Prostate gland (tissue), 2 donors: ENCODE measurements around the gene ATAD2B. TPM values are rescaled to one million over a fixed set of nuclear protein-coding genes. Genes with fewer than 3 reads are reported as not detected.

Experiments used
- DNase-seq: peaks from one replicate; pipeline ENCODE4 v3.0.0-alpha.2; 2019; ENCODE audit warnings: low spot score
- H3K27ac ChIP-seq, 2 donors: fragments of 200-600 bp; sonication (generic); 2 replicates each; pipeline ENCODE4 v1.5.1; 2017 to 2019
- H3K27me3 ChIP-seq: fragments of 200-600 bp; sonication (generic); replicated peaks from 2 replicates; pipeline ENCODE4 v1.5.1; 2019; ENCODE audit not compliant: insufficient read depth
- H3K36me3 ChIP-seq, 2 donors: fragments of 200-600 bp; sonication (generic); 1 replicate in 1 of 2; 2 replicates in 1 of 2; pipeline versions ENCODE4 v1.5.1 to v1.8.1; 2017 to 2019
- H3K4me1 ChIP-seq: fragments of 200-600 bp; sonication (generic); replicated peaks from 2 replicates; pipeline ENCODE4 v1.5.1; 2019
- H3K4me3 ChIP-seq, 2 donors: fragments of 200-600 bp; sonication (generic); 2 replicates each; pipeline ENCODE4 v1.5.1; 2017 to 2019
- H3K9me3 ChIP-seq: fragments of 200-600 bp; sonication (generic); 2 replicates; pipeline ENCODE4 v1.5.1; 2017
- POLR2A ChIP-seq: fragments of 450-650 bp; IDR thresholded peaks from one replicate; pipeline ENCODE4 v1.6.1; 2016; ENCODE audit warnings: antibody characterized with exemption, mild to moderate bottlenecking
- POLR2AphosphoS5 ChIP-seq: sonication (generic); formaldehyde crosslinking; IDR thresholded peaks from one replicate; pipeline ENCODE4 v1.6.1; 2017; ENCODE audit warnings: antibody characterized with exemption
- WGBS: methylation state at CpG from one replicate; pipeline ENCODE4 v1.1.5; 2018; 5-methylcytosine and 5-hydroxymethylcytosine counted together
- intact Hi-C: fragments of 100-400 bp; cut with DNase I; formaldehyde crosslinking; loops from one replicate; pipeline ENCODE4 v1.14.2; 2022
- total RNA-seq, 2 donors: library from RNA; depleted of rRNA; stranded (reverse); fragments of >200 nt; gene quantifications; one replicate each; pipeline ENCODE4 v1.1.0, GENCODE V29; 2016
- TF ChIP-seq, protein P1 (sequence below), 4 experiments: fragments of 200-600 bp in 2 of 4; fragments of 450-650 bp in 2 of 4; sonication (generic) in 2 of 4; IDR thresholded peaks; 1 replicate in 3 of 4; 2 replicates in 1 of 4; pipeline ENCODE4 v1.5.1; 2016 to 2019; ENCODE audit warnings: antibody characterized with exemption in 4 of 4, mild to moderate bottlenecking in 2 of 4, moderate library complexity in 2 of 4

ATAD2B gene
- total RNA-seq, 2 donors from 2014 or later, result 12.2 to 16.9 TPM

DNA sequence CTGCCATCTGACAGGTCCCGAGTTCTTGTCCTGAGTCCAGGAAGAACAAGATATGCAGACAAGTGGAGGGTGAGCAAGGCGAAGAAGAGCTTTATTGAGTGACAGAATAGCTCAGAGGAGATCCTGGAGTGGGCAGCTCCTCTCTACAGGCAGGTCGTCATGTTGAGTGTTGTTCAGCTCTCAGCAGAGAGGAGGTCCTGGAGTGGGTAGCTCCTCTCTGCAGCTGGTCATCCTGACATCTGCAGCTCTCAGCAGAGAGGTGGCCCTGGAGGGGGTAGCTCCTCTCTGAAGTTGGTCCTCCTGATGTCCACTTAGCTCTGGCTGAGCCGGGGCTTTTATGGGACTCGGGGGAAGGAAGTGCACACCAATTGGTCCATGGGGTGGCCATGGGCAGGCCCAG is 90.4 kb downstream of the ATAD2B start:
- Histone ChIP-seq H3K36me3 (no peaks in the 10 kb centered on the region), H3K9me3 (no peaks in the 10 kb centered on the region), H3K27me3 (no peaks in the 10 kb centered on the region), H3K4me3 (no peak overlapping the region), H3K27ac (no peak overlapping the region), H3K4me1 (no peaks in the 10 kb centered on the region)
- WGBS, result 95% methylated on average over 5 of the region's 5 CpGs
- no peak for TF ChIP-seq POLR2AphosphoS5
- TF ChIP-seq POLR2A, result no peak
- TF ChIP-seq, protein P1, sequence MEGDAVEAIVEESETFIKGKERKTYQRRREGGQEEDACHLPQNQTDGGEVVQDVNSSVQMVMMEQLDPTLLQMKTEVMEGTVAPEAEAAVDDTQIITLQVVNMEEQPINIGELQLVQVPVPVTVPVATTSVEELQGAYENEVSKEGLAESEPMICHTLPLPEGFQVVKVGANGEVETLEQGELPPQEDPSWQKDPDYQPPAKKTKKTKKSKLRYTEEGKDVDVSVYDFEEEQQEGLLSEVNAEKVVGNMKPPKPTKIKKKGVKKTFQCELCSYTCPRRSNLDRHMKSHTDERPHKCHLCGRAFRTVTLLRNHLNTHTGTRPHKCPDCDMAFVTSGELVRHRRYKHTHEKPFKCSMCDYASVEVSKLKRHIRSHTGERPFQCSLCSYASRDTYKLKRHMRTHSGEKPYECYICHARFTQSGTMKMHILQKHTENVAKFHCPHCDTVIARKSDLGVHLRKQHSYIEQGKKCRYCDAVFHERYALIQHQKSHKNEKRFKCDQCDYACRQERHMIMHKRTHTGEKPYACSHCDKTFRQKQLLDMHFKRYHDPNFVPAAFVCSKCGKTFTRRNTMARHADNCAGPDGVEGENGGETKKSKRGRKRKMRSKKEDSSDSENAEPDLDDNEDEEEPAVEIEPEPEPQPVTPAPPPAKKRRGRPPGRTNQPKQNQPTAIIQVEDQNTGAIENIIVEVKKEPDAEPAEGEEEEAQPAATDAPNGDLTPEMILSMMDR (IDR thresholded peaks at IDR 0.05), result no peak
- no peak for DNase-seq
- intact Hi-C loops, result no loop called here

DNA sequence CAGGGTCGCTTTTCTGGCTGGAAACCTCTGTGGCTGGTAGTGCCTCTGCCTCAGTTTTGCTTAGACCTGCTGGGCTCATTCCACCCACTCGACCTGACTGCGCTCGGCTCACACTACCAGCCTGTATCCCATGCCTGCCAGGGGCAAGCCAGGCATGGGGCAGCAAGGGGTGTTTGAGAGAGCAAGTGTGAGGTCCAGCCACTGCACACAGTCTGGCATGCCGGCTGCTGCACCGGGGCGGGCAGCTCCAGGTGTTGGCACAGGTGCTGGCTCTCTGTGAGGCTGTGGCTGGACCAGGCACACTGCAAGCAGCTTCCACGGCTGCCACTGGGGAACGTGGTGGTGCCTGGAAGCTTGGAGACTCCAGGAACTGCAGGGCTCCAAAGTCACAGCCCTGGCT is 90.9 kb downstream of the ATAD2B start:
- 96% methylated on average over 5 of the region's 9 CpGs for WGBS
- intact Hi-C loops, result no loop called here
- no peak for TF ChIP-seq POLR2AphosphoS5
- TF ChIP-seq, protein P1 (IDR thresholded peaks at IDR 0.05), result no peak
- TF ChIP-seq POLR2A, result no peak
- no peak for DNase-seq
- Histone ChIP-seq H3K27ac (no peak overlapping the region), H3K4me1 (no peaks in the 10 kb centered on the region), H3K36me3 (no peaks in the 10 kb centered on the region), H3K4me3 (no peak overlapping the region), H3K9me3 (no peaks in the 10 kb centered on the region), H3K27me3 (no peaks in the 10 kb centered on the region)

GRCh38 chr2:23835423-23835822 is 91.5 kb downstream of the ATAD2B start:
- Histone ChIP-seq H3K4me3 (no peak overlapping the region), H3K27ac (no peak overlapping the region), H3K36me3 (no peaks in the 10 kb centered on the region), H3K9me3 (no peaks in the 10 kb centered on the region), H3K4me1 (no peaks in the 10 kb centered on the region), H3K27me3 (no peaks in the 10 kb centered on the region)
- TF ChIP-seq POLR2A, result no peak
- no peak for TF ChIP-seq POLR2AphosphoS5
- TF ChIP-seq, protein P1 (IDR thresholded peaks at IDR 0.05), result no peak
- intact Hi-C loops, result no loop called here
- WGBS, result 97% methylated on average over 5 of the region's 5 CpGs
- DNase-seq, result no peak

GRCh38 chr2:23828986-23829385 is 97.9 kb downstream of the ATAD2B start:
- TF ChIP-seq, protein P1 (IDR thresholded peaks at IDR 0.05), result no peak
- TF ChIP-seq POLR2AphosphoS5, result no peak
- TF ChIP-seq POLR2A, result no peak
- WGBS, result 96% methylated on average over 1 of the region's 1 CpG
- DNase-seq, result no peak
- Histone ChIP-seq H3K27ac (no peak overlapping the region), H3K4me3 (no peak overlapping the region), H3K9me3 (no peaks in the 10 kb centered on the region), H3K36me3 (no peaks in the 10 kb centered on the region), H3K27me3 (no peaks in the 10 kb centered on the region), H3K4me1 (no peaks in the 10 kb centered on the region)
- intact Hi-C loops, result loop anchor here (10.0 kb wide), 1 partner anchor 96 kb away; the partner anchor contains the start of gene ATAD2B

DNA sequence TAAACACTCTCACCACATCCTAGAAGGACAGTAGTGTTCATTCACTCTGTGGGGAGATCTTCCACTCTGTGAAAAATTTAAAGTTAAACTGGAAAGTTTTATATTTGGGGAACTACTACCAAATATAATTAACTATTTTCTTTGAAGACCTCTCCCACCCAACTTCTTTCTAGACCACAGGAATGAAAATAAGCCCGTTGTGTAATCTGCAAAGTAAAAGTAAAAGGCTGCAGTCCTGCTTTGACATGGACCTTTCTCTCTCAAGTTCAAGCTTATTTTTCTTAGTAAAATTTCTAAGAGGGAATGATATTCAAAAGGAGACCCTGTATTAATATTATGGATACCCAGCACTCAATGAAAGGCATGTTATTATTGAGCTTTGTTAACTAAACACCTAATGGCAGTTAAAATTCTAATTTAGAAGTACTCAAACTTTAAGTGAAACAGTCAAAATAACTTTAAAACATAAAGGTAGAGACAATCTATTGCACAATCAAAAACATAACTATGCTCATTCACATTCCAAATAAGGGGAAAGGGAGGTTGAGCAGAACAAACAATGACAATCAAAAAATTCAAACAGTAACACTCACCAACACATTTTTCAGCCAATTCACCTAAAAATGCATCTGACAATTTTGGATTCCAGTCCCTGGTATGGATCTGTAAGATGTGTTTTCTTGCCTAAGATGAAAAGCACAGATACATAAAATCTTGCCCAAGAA is 98.5 kb downstream of the ATAD2B start:
- Histone ChIP-seq H3K4me1 (no peaks in the 10 kb centered on the region), H3K27me3 (no peaks in the 10 kb centered on the region), H3K9me3 (no peaks in the 10 kb centered on the region), H3K27ac (no peak overlapping the region), H3K36me3 (no peaks in the 10 kb centered on the region), H3K4me3 (no peak overlapping the region)
- TF ChIP-seq POLR2A (no peak), POLR2AphosphoS5 (no peak)
- TF ChIP-seq, protein P1 (IDR thresholded peaks at IDR 0.05), result no peak
- no peak for DNase-seq
- 51% methylated on average over 1 of the region's 1 CpG for WGBS
- intact Hi-C loops, result loop anchor here (10.0 kb wide), 1 partner anchor 96 kb away; the partner anchor contains the start of gene ATAD2B
